ENCODE data around the gene NOP16.

NOP16 gene

GRCh38 chr5:176429972-176430371 lies 41.6 kb upstream of the NOP16 start:
- Histone ChIP-seq H3K79me2 (ENCODE audit: low read length) (no peaks in the 10 kb centered on the region), H3K4me1 (ENCODE audit: low read length) (no peaks in the 10 kb centered on the region), H3K9ac (ENCODE audit: low read length) (no peak overlapping the region), H3K4me3 (ENCODE audit: low read length) (no peak overlapping the region), H3F3A (ENCODE audit: insufficient read depth, low read length) (no peaks in the 10 kb centered on the region), H4K20me1 (ENCODE audit: insufficient read depth, low read length) (no peaks in the 10 kb centered on the region), H3K27ac (ENCODE audit: low read length) (no peak overlapping the region), H3K9me2 (replicated peaks; ENCODE audit: insufficient read depth, low read length) (no peaks in the 10 kb centered on the region), H3K36me3 (replicated peaks; ENCODE audit: insufficient read depth, low read length) (no peaks in the 10 kb centered on the region), H3K9me3 (replicated peaks; ENCODE audit: insufficient read depth, low read length) (no peaks in the 10 kb centered on the region), H2AFZ (ENCODE audit: low read length) (no peak overlapping the region), H3K4me2 (ENCODE audit: low read depth, low read length) (no peak overlapping the region), H3K27me3 (replicated peaks; ENCODE audit: insufficient read depth, low read length) (peaks cover 19% of the 10 kb centered on the region; the same call in 1 of the 2 replicates)
- DNase-seq, result no peak
- TF ChIP-seq EZH2phosphoT487 (IDR thresholded peaks at IDR 0.05; ENCODE audit: low read length) (no peak), EZH2 (optimal IDR thresholded peaks at IDR 0.05; ENCODE audit: low read depth, low read length) (no peak)
- TF ChIP-seq, protein P1, sequence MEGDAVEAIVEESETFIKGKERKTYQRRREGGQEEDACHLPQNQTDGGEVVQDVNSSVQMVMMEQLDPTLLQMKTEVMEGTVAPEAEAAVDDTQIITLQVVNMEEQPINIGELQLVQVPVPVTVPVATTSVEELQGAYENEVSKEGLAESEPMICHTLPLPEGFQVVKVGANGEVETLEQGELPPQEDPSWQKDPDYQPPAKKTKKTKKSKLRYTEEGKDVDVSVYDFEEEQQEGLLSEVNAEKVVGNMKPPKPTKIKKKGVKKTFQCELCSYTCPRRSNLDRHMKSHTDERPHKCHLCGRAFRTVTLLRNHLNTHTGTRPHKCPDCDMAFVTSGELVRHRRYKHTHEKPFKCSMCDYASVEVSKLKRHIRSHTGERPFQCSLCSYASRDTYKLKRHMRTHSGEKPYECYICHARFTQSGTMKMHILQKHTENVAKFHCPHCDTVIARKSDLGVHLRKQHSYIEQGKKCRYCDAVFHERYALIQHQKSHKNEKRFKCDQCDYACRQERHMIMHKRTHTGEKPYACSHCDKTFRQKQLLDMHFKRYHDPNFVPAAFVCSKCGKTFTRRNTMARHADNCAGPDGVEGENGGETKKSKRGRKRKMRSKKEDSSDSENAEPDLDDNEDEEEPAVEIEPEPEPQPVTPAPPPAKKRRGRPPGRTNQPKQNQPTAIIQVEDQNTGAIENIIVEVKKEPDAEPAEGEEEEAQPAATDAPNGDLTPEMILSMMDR (IDR thresholded peaks at IDR 0.05; ENCODE audit: low read length), result no peak

DNA sequence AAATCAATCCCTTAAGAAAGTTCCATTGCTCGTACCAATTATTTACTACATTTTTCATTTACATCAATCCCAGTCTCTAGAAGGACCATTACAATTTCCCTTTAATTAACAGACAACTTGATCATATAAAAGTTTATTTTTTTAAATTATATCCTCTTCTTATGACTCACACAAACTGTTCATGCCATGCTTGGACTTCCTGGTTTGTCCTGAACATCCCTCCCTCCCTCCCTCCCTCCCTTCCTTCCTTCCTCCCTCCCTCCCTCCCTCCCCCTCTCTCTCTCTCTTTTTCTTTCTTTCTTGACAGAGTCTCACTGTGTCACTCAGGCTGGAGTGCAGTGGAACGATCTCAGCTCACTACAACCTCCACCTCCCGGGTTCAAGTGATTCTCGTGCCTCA lies 39.6 kb upstream of the NOP16 start:
- H3K9me2 ChIP-seq (replicated peaks; ENCODE audit: insufficient read depth, low read length), result no peaks in the 10 kb centered on the region
- H4K20me1 ChIP-seq (ENCODE audit: insufficient read depth, low read length), result no peaks in the 10 kb centered on the region
- no peak overlapping the region for H3K9ac ChIP-seq (ENCODE audit: low read length)
- no peak overlapping the region for H2AFZ ChIP-seq (ENCODE audit: low read length)
- no peak for TF ChIP-seq EZH2phosphoT487 (IDR thresholded peaks at IDR 0.05; ENCODE audit: low read length)
- TF ChIP-seq, protein P1 (IDR thresholded peaks at IDR 0.05; ENCODE audit: low read length), result no peak
- TF ChIP-seq EZH2 (optimal IDR thresholded peaks at IDR 0.05; ENCODE audit: low read depth, low read length), result no peak
- no peak overlapping the region for H3K27ac ChIP-seq (ENCODE audit: low read length)
- H3K9me3 ChIP-seq (replicated peaks; ENCODE audit: insufficient read depth, low read length), result no peaks in the 10 kb centered on the region
- H3K4me1 ChIP-seq (ENCODE audit: low read length), result no peaks in the 10 kb centered on the region
- no peak for DNase-seq
- H3K4me3 ChIP-seq (ENCODE audit: low read length), result no peak overlapping the region
- no peaks in the 10 kb centered on the region for H3K79me2 ChIP-seq (ENCODE audit: low read length)
- H3F3A ChIP-seq (ENCODE audit: insufficient read depth, low read length), result no peaks in the 10 kb centered on the region
- no peaks in the 10 kb centered on the region for H3K36me3 ChIP-seq (replicated peaks; ENCODE audit: insufficient read depth, low read length)
- H3K4me2 ChIP-seq (ENCODE audit: low read depth, low read length), result no peak overlapping the region
- H3K27me3 ChIP-seq (replicated peaks; ENCODE audit: insufficient read depth, low read length), result peaks cover 19% of the 10 kb centered on the region; the same call in 1 of the 2 replicates

GRCh38 chr5:176426876-176427275 lies 38.5 kb upstream of the NOP16 start:
- TF ChIP-seq EZH2 (optimal IDR thresholded peaks at IDR 0.05; ENCODE audit: low read depth, low read length) (no peak), EZH2phosphoT487 (IDR thresholded peaks at IDR 0.05; ENCODE audit: low read length) (no peak)
- TF ChIP-seq, protein P1 (IDR thresholded peaks at IDR 0.05; ENCODE audit: low read length), result no peak
- H3F3A ChIP-seq (ENCODE audit: insufficient read depth, low read length), result no peaks in the 10 kb centered on the region
- H3K9me3 ChIP-seq (replicated peaks; ENCODE audit: insufficient read depth, low read length), result no peaks in the 10 kb centered on the region
- H3K27me3 ChIP-seq (replicated peaks; ENCODE audit: insufficient read depth, low read length), result peaks cover 12% of the 10 kb centered on the region; the same call in 1 of the 2 replicates
- H3K9me2 ChIP-seq (replicated peaks; ENCODE audit: insufficient read depth, low read length), result no peaks in the 10 kb centered on the region
- no peak overlapping the region for H3K4me2 ChIP-seq (ENCODE audit: low read depth, low read length)
- no peaks in the 10 kb centered on the region for H4K20me1 ChIP-seq (ENCODE audit: insufficient read depth, low read length)
- no peak overlapping the region for H3K27ac ChIP-seq (ENCODE audit: low read length)
- H3K79me2 ChIP-seq (ENCODE audit: low read length), result no peaks in the 10 kb centered on the region
- H3K36me3 ChIP-seq (replicated peaks; ENCODE audit: insufficient read depth, low read length), result no peaks in the 10 kb centered on the region
- no peaks in the 10 kb centered on the region for H3K4me1 ChIP-seq (ENCODE audit: low read length)
- no peak overlapping the region for H2AFZ ChIP-seq (ENCODE audit: low read length)
- H3K4me3 ChIP-seq (ENCODE audit: low read length), result no peak overlapping the region
- no peak for DNase-seq
- no peak overlapping the region for H3K9ac ChIP-seq (ENCODE audit: low read length)

Measured in MM.1S (cell line).